Measurements from ENCODE around the gene RRAGD.

DNA sequence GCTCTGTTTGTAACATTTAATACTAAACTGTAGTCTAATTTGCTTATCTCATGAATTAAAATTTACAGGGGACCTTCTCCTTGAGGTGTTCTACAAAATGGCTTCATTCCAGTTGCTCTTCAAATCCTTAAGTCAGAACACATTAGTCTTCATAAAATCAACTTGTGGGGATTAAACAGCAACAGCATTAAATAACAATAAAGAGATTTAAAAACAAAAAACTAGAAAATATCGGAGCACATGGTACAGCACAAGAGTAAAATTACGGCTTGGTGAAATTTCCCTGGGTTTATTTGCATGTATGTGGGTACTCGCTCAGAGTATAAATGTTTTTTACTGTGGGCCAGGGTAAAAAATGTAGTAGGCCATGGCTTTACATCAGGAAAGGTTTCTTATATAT is 12.0 kb downstream of the RRAGD start:
- TF ChIP-seq, protein P1, sequence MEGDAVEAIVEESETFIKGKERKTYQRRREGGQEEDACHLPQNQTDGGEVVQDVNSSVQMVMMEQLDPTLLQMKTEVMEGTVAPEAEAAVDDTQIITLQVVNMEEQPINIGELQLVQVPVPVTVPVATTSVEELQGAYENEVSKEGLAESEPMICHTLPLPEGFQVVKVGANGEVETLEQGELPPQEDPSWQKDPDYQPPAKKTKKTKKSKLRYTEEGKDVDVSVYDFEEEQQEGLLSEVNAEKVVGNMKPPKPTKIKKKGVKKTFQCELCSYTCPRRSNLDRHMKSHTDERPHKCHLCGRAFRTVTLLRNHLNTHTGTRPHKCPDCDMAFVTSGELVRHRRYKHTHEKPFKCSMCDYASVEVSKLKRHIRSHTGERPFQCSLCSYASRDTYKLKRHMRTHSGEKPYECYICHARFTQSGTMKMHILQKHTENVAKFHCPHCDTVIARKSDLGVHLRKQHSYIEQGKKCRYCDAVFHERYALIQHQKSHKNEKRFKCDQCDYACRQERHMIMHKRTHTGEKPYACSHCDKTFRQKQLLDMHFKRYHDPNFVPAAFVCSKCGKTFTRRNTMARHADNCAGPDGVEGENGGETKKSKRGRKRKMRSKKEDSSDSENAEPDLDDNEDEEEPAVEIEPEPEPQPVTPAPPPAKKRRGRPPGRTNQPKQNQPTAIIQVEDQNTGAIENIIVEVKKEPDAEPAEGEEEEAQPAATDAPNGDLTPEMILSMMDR (IDR thresholded peaks at IDR 0.05; ENCODE audit: low read depth, low read length): no peak
- TF ChIP-seq MYC (IDR thresholded peaks at IDR 0.05; ENCODE audit: low read depth, low read length) (no peak), POLR2A (IDR thresholded peaks at IDR 0.05; ENCODE audit: extremely low read depth, insufficient read length) (no peak)
- TF ChIP-seq, protein P2, sequence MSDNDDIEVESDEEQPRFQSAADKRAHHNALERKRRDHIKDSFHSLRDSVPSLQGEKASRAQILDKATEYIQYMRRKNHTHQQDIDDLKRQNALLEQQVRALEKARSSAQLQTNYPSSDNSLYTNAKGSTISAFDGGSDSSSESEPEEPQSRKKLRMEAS (IDR thresholded peaks at IDR 0.05; ENCODE audit: low read depth, low read length): no peak

Data from NB4 (cell line).